Measurements from ENCODE around the gene TLR9. TPM values are rescaled to one million over a fixed set of nuclear protein-coding genes. Genes with fewer than 3 reads are reported as not detected.

TLR9 gene
- total and polyA plus RNA-seq, 11 donors = 0.04 to 0.65 (median 0.22) TPM; not detected in 1

GRCh38 chr3:52210037-52210436, 15.4 kb downstream of the TLR9 start:
- no peaks in the 10 kb centered on the region for H3K9me3 ChIP-seq
- no peak for TF ChIP-seq POLR2A (IDR thresholded peaks at IDR 0.05)
- TF ChIP-seq, protein P1, sequence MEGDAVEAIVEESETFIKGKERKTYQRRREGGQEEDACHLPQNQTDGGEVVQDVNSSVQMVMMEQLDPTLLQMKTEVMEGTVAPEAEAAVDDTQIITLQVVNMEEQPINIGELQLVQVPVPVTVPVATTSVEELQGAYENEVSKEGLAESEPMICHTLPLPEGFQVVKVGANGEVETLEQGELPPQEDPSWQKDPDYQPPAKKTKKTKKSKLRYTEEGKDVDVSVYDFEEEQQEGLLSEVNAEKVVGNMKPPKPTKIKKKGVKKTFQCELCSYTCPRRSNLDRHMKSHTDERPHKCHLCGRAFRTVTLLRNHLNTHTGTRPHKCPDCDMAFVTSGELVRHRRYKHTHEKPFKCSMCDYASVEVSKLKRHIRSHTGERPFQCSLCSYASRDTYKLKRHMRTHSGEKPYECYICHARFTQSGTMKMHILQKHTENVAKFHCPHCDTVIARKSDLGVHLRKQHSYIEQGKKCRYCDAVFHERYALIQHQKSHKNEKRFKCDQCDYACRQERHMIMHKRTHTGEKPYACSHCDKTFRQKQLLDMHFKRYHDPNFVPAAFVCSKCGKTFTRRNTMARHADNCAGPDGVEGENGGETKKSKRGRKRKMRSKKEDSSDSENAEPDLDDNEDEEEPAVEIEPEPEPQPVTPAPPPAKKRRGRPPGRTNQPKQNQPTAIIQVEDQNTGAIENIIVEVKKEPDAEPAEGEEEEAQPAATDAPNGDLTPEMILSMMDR (IDR thresholded peaks at IDR 0.05) = no peak
- ATAC-seq = no peak
- no peak overlapping the region for H3K27ac ChIP-seq
- no peak overlapping the region for H3K4me3 ChIP-seq
- intact Hi-C loops (cut with DNase I) = no loop called here
- DNase-seq = no peak
- peaks cover 0 to 100% (median 100%) of the 10 kb centered on the region in 9 donors for H3K36me3 ChIP-seq
- no peaks in the 10 kb centered on the region for H3K27me3 ChIP-seq
- H3K4me1 ChIP-seq = peaks cover 0 to 16% (median 0%) of the 10 kb centered on the region in 12 donors

- Histone ChIP-seq H3K4me3 (no peak overlapping the region), H3K27ac (no peak overlapping the region), H3K9me3 (no peaks in the 10 kb centered on the region), H3K36me3 (peaks cover 0 to 100% (median 100%) of the 10 kb centered on the region in 9 donors), H3K4me1 (peaks cover 0 to 25% (median 0%) of the 10 kb centered on the region in 12 donors), H3K27me3 (no peaks in the 10 kb centered on the region)
- 90 to 92% (median 91%) methylated on average over 4 of the region's 4 CpGs for WGBS, 4 donors
- ATAC-seq = no peak
- no peak for DNase-seq
- intact Hi-C loops (cut with DNase I) = no loop called here
- TF ChIP-seq, protein P1 (IDR thresholded peaks at IDR 0.05) = no peak
- no peak for TF ChIP-seq POLR2A (IDR thresholded peaks at IDR 0.05)
Measured at GRCh38 chr3:52208556-52208955, 16.9 kb downstream of the TLR9 start.

- intact Hi-C loops (cut with DNase I) = no loop called here
- no peak for DNase-seq
Measured at GRCh38 chr3:52205727-52206372, 19.6 kb downstream of the TLR9 start.

GRCh38 chr3:52204337-52205073, 20.9 kb downstream of the TLR9 start:
- H3K27me3 ChIP-seq = no peaks in the 10 kb centered on the region
- ATAC-seq = no peak
- no peak overlapping the region for H3K4me3 ChIP-seq
- no peak overlapping the region for H3K27ac ChIP-seq
- TF ChIP-seq, protein P1 (IDR thresholded peaks at IDR 0.05) = no peak
- TF ChIP-seq POLR2A (IDR thresholded peaks at IDR 0.05) = no peak
- intact Hi-C loops (cut with DNase I) = loop anchor here in 1 of 10 donors (5.0 kb wide), 1 partner anchor 202 kb away; no protein-coding TSS in a partner anchor
- peaks cover 5 to 50% (median 34%) of the 10 kb centered on the region in 12 donors for H3K4me1 ChIP-seq
- WGBS, 4 donors = 75 to 81% (median 79%) methylated on average over 10 of the region's 10 CpGs
- H3K9me3 ChIP-seq = no peaks in the 10 kb centered on the region
- no peak for DNase-seq
- peaks cover 0 to 100% (median 98%) of the 10 kb centered on the region in 9 donors for H3K36me3 ChIP-seq

More at GRCh38 chr3:52205727-52206372, 19.6 kb downstream of the TLR9 start:
- H3K4me3 ChIP-seq = no peak overlapping the region
- no peaks in the 10 kb centered on the region for H3K27me3 ChIP-seq
- H3K27ac ChIP-seq = no peak overlapping the region
- TF ChIP-seq, protein P1 (IDR thresholded peaks at IDR 0.05) = no peak
- no peak for TF ChIP-seq POLR2A (IDR thresholded peaks at IDR 0.05)
- WGBS, 4 donors = 76 to 85% (median 82%) methylated on average over 6 of the region's 6 CpGs
- H3K4me1 ChIP-seq = peaks cover 0 to 49% (median 22%) of the 10 kb centered on the region in 12 donors
- no peak for ATAC-seq
- peaks cover 0 to 100% (median 99%) of the 10 kb centered on the region in 9 donors for H3K36me3 ChIP-seq
- no peaks in the 10 kb centered on the region for H3K9me3 ChIP-seq
